ENCODE data around the gene EYA2.

EYA2 gene

GRCh38 chr20:47042464-47042863 is 147.8 kb downstream of the EYA2 start:
- no peak for DNase-seq

- no peak for DNase-seq
These were observed 148.4 kb downstream of the EYA2 start for GRCh38 chr20:47043086-47043485.

- no peak for DNase-seq
These were observed 150.3 kb downstream of the EYA2 start for GRCh38 chr20:47044938-47045337.

GRCh38 chr20:47048054-47048453 is 153.4 kb downstream of the EYA2 start:
- DNase-seq = no peak

GRCh38 chr20:47049771-47050170 is 155.1 kb downstream of the EYA2 start:
- no peak for DNase-seq

GRCh38 chr20:47050996-47051395 is 156.4 kb downstream of the EYA2 start:
- DNase-seq = no peak

- DNase-seq = no peak
These were observed 157.4 kb downstream of the EYA2 start for GRCh38 chr20:47051936-47052526.

- no peak for DNase-seq
These were observed 159.9 kb downstream of the EYA2 start for GRCh38 chr20:47054506-47054905.

GRCh38 chr20:47054945-47055344 is 160.3 kb downstream of the EYA2 start:
- DNase-seq = no peak

- no peak for DNase-seq
These were observed 161.2 kb downstream of the EYA2 start for GRCh38 chr20:47055699-47056369.

GRCh38 chr20:47057661-47058060 is 163.0 kb downstream of the EYA2 start:
- DNase-seq = no peak

- DNase-seq = no peak
These were observed 163.6 kb downstream of the EYA2 start for GRCh38 chr20:47058236-47058635.

GRCh38 chr20:47059536-47059935 is 164.9 kb downstream of the EYA2 start:
- DNase-seq = no peak

- no peak for DNase-seq
These were observed 166.9 kb downstream of the EYA2 start for GRCh38 chr20:47061549-47061948.

GRCh38 chr20:47062226-47062890 is 167.7 kb downstream of the EYA2 start:
- no peak for DNase-seq

GRCh38 chr20:47063407-47063806 is 168.8 kb downstream of the EYA2 start:
- DNase-seq = no peak

GRCh38 chr20:47063808-47064207 is 169.2 kb downstream of the EYA2 start:
- DNase-seq = no peak

- no peak for DNase-seq
These were observed 172.0 kb downstream of the EYA2 start for GRCh38 chr20:47066484-47067270.

- DNase-seq = peak in 1 of 2 experiments; percentile 15
These were observed 173.1 kb downstream of the EYA2 start for GRCh38 chr20:47067776-47068175.

GRCh38 chr20:47070176-47070575 is 175.5 kb downstream of the EYA2 start:
- DNase-seq = no peak

GRCh38 chr20:47071646-47072185 is 177.1 kb downstream of the EYA2 start:
- no peak for DNase-seq

- no peak for DNase-seq
These were observed 179.3 kb downstream of the EYA2 start for GRCh38 chr20:47073766-47074475.

- no peak for DNase-seq
These were observed 180.6 kb downstream of the EYA2 start for GRCh38 chr20:47075263-47075662.

Data from NCI-H1930 (cell line).